ENCODE measurements around the gene KCNQ4. TPM values are rescaled to one million over a fixed set of nuclear protein-coding genes. Genes with fewer than 3 reads are reported as not detected.
A peak's percentile ranks its signal among the peaks of the same experiment; 100 is the strongest.

Gene KCNQ4
- polyA plus RNA-seq, 1 donor = 2.2 TPM

DNA sequence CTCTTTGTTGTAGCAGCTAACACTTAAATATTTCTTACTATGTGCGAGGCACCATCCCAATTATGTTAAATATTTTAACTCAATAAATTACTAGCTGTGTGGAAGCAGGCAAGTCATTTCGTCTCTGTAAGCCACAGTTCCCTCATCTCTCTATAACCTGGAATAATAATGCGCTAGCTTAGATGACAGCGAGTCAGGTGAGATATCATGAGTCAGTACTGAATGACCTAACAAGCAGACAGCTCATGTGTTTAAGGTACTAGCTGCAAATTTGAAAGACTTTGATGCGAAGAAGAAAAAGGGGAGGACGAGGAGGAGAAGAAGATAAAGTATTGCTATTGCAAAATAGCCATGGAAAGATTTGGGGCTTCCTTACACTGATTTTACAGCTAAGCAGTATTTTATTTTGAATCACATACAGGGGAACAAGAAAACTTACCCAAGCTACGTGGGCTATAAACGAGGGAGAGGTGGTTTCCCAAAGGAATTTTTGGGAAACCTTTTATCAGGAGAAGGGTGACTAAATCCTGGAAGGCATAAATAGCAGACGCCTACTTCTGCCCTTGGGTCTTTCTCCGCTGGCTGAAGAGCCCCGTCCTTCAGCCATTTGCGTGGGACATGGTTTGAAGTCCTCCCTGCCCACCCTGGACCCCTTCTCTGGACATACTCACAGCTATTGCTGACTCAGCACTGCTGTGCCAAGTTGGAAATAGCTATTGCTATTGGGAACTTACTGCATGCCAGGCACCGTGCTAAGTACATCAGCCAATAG is 69.7 kb downstream of the KCNQ4 start:
- 84% methylated on average over 5 of the region's 13 CpGs for WGBS (ENCODE audit: insufficient coverage, low lambda C conversion rate)
- H3K9me3 ChIP-seq (ENCODE audit: control insufficient read depth, low read depth, low read length) = no peaks in the 10 kb centered on the region

DNA sequence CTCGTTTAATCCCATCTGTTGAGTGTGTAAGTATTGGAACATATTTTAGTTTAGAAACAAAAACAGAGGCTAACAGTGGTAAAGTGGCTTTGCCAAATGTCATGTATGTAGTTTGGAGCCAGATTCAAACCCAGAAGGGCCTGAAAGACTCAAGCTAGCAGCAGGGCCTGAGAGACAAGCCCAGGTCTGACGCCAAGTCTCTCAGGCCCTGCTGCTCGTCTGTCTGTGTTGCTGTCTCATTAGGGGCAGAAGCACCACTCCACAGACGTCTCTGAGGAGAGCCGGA is 70.2 kb downstream of the KCNQ4 start:
- no peak for DNase-seq
- Histone ChIP-seq H3K9me3 (ENCODE audit: control insufficient read depth, low read depth, low read length) (no peaks in the 10 kb centered on the region), H3K4me3 (ENCODE audit: low read length) (no peak overlapping the region), H3K27ac (ENCODE audit: low read length) (no peak overlapping the region), H3K36me3 (ENCODE audit: control insufficient read depth, insufficient read depth, low read length) (no peaks in the 10 kb centered on the region), H3K27me3 (ENCODE audit: control insufficient read depth, insufficient read depth, low read length) (peaks cover 4% of the 10 kb centered on the region), H3K4me1 (ENCODE audit: control insufficient read depth, insufficient read depth, low read length) (no peaks in the 10 kb centered on the region)
- WGBS (ENCODE audit: insufficient coverage, low lambda C conversion rate) = no CpG with 5 or more reads among the region's 5 CpGs

More for the DNA sequence above, 69.7 kb downstream of the KCNQ4 start:
- Histone ChIP-seq H3K4me3 (ENCODE audit: low read length) (no peak overlapping the region), H3K27me3 (ENCODE audit: control insufficient read depth, insufficient read depth, low read length) (peaks cover 3% of the 10 kb centered on the region), H3K4me1 (ENCODE audit: control insufficient read depth, insufficient read depth, low read length) (no peaks in the 10 kb centered on the region), H3K36me3 (ENCODE audit: control insufficient read depth, insufficient read depth, low read length) (no peaks in the 10 kb centered on the region), H3K27ac (ENCODE audit: low read length) (no peak overlapping the region)
- DNase-seq = no peak

DNA sequence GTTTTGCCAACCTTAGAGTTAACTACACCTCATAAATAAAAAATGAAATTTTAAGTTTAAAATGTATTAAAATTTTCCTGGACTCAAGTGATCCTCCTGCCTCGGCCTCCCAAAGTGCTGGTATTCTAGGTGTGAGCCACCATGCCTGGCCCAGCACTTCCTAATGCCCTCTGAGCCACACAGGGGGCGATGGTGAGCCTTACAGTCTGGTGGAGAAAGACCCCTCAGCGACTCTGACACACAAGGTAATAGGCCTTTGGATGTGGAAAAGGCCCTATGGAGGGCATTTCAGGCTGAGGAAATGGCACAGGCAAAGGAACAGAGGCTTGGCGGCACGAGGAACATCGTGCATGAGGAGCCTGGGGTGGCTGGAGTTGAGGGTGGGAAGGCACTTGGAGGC is 71.9 kb downstream of the KCNQ4 start:
- no peaks in the 10 kb centered on the region for H3K36me3 ChIP-seq (ENCODE audit: control insufficient read depth, insufficient read depth, low read length)
- peaks cover 2% of the 10 kb centered on the region for H3K4me1 ChIP-seq (ENCODE audit: control insufficient read depth, insufficient read depth, low read length)
- H3K9me3 ChIP-seq (ENCODE audit: control insufficient read depth, low read depth, low read length) = no peaks in the 10 kb centered on the region
- no CpG with 5 or more reads among the region's 6 CpGs for WGBS (ENCODE audit: insufficient coverage, low lambda C conversion rate)
- H3K27me3 ChIP-seq (ENCODE audit: control insufficient read depth, insufficient read depth, low read length) = peaks cover 11% of the 10 kb centered on the region
- no peak overlapping the region for H3K27ac ChIP-seq (ENCODE audit: low read length)
- no peak for DNase-seq
- H3K4me3 ChIP-seq (ENCODE audit: low read length) = no peak overlapping the region

DNA sequence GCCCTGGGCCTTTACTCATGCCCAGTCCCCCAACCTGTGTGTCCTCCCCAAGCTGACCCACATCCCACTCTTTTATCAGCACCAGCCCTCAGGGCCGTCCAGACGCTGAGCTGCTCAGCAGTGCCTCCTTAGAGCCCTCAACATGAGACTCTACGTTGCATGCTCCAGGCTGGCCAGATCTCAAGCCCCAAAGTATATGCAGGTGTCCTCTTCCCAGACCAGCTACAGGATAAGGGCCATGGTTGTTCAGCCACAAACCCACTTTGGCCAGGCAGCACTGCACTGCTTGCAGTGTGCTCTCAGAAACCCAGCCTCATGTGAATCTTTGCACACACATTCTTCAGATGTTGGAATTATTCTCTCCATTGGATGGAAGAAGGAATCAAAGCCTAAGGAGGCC is 72.5 kb downstream of the KCNQ4 start:
- no peak overlapping the region for H3K27ac ChIP-seq (ENCODE audit: low read length)
- no peak for DNase-seq
- no CpG with 5 or more reads among the region's 3 CpGs for WGBS (ENCODE audit: insufficient coverage, low lambda C conversion rate)
- H3K9me3 ChIP-seq (ENCODE audit: control insufficient read depth, low read depth, low read length) = no peaks in the 10 kb centered on the region
- H3K4me3 ChIP-seq (ENCODE audit: low read length) = no peak overlapping the region
- H3K36me3 ChIP-seq (ENCODE audit: control insufficient read depth, insufficient read depth, low read length) = no peaks in the 10 kb centered on the region
- peaks cover 8% of the 10 kb centered on the region for H3K4me1 ChIP-seq (ENCODE audit: control insufficient read depth, insufficient read depth, low read length)
- H3K27me3 ChIP-seq (ENCODE audit: control insufficient read depth, insufficient read depth, low read length) = peaks cover 13% of the 10 kb centered on the region

DNA sequence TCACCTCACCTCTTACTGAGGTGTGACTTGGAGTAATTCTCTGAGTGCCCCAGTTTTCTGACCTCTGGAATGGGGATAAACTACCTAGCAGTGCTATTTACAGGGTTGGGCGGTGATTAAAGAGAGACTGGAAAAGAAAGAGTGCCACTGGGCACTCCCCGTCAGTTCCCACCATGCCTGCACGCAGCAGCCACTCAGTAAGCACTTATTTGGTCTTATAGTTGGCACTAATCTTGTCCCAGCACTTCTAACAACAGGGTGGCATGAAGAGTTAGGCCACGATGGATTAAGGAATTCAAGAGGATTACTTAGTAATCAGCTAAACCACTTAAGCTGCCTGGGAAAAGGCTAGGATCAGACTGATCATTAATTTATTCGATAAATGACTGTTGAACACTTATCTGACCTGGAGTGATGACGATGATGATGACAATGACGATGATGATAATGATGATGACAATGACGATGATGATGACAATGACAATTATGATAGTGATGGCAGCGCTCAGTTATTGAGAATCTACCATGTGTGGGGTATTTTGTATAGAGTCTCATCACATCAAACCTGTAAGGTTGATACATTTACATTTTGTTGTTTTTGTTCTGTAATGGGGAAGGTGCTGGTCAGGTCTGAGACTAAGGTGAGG is 73.2 kb downstream of the KCNQ4 start:
- peaks cover 13% of the 10 kb centered on the region for H3K27me3 ChIP-seq (ENCODE audit: control insufficient read depth, insufficient read depth, low read length)
- peaks cover 9% of the 10 kb centered on the region for H3K4me1 ChIP-seq (ENCODE audit: control insufficient read depth, insufficient read depth, low read length)
- no peak overlapping the region for H3K27ac ChIP-seq (ENCODE audit: low read length)
- H3K9me3 ChIP-seq (ENCODE audit: control insufficient read depth, low read depth, low read length) = no peaks in the 10 kb centered on the region
- DNase-seq = no peak
- H3K4me3 ChIP-seq (ENCODE audit: low read length) = no peak overlapping the region
- WGBS (ENCODE audit: insufficient coverage, low lambda C conversion rate) = 100% methylated on average over 1 of the region's 9 CpGs
- no peaks in the 10 kb centered on the region for H3K36me3 ChIP-seq (ENCODE audit: control insufficient read depth, insufficient read depth, low read length)

DNA sequence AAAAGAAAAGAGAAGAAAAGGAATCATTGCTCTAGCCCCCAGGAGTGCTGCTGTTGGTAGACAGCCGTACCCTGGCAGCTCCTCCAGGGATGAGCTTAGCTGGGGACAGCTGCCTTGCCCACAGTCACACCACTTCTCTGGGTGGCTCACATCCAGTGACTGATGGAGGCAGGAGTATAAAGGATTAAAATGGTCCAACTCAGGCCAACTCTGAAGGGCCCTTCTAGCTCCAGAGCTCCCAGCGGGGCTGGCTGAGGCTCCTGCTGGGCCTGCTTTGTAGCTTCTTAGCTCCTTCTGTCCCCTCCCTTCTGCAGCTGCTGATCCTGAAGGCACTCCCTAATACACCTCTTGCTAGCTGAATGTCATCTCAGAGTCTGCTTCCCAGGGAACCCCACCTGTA is 74.2 kb downstream of the KCNQ4 start:
- H3K4me1 ChIP-seq (ENCODE audit: control insufficient read depth, insufficient read depth, low read length) = peaks cover 11% of the 10 kb centered on the region
- no peak overlapping the region for H3K4me3 ChIP-seq (ENCODE audit: low read length)
- H3K36me3 ChIP-seq (ENCODE audit: control insufficient read depth, insufficient read depth, low read length) = no peaks in the 10 kb centered on the region
- DNase-seq = no peak
- H3K27ac ChIP-seq (ENCODE audit: low read length) = no peak overlapping the region
- H3K27me3 ChIP-seq (ENCODE audit: control insufficient read depth, insufficient read depth, low read length) = peaks cover 13% of the 10 kb centered on the region
- WGBS (ENCODE audit: insufficient coverage, low lambda C conversion rate) = no CpG with 5 or more reads among the region's 2 CpGs
- H3K9me3 ChIP-seq (ENCODE audit: control insufficient read depth, low read depth, low read length) = no peaks in the 10 kb centered on the region

DNA sequence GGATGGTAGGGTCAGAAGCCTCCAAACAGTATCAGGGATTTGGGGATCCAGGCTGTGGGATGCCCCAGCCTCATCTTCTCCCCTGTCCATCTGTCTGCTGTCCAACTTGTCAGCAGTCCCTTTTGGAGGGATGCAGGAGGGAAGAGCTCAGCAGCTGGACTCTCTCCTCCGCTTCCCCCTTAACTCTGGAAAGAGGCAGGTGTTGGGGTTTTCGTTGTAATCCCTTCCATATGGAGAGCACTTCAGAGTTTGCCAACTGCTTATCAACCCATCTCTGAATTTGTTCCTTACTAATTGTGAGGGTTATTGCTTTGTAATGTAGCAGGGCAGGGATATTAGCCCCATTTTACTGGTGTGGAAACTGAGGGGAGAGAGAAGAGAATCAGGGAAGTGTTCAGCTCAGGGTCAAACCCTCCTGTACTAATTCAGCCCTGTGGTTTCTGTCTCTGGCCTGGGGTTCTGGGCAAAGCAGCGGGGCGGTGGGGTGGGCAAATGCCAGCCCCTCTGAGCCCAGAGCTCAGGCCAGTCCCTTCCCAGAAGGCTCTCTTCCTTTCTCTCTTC is 75.3 kb downstream of the KCNQ4 start:
- peaks cover 13% of the 10 kb centered on the region for H3K27me3 ChIP-seq (ENCODE audit: control insufficient read depth, insufficient read depth, low read length)
- no peak overlapping the region for H3K4me3 ChIP-seq (ENCODE audit: low read length)
- no CpG with 5 or more reads among the region's 4 CpGs for WGBS (ENCODE audit: insufficient coverage, low lambda C conversion rate)
- no peaks in the 10 kb centered on the region for H3K36me3 ChIP-seq (ENCODE audit: control insufficient read depth, insufficient read depth, low read length)
- peaks cover 17% of the 10 kb centered on the region for H3K4me1 ChIP-seq (ENCODE audit: control insufficient read depth, insufficient read depth, low read length)
- no peak overlapping the region for H3K27ac ChIP-seq (ENCODE audit: low read length)
- no peaks in the 10 kb centered on the region for H3K9me3 ChIP-seq (ENCODE audit: control insufficient read depth, low read depth, low read length)
- no peak for DNase-seq

DNA sequence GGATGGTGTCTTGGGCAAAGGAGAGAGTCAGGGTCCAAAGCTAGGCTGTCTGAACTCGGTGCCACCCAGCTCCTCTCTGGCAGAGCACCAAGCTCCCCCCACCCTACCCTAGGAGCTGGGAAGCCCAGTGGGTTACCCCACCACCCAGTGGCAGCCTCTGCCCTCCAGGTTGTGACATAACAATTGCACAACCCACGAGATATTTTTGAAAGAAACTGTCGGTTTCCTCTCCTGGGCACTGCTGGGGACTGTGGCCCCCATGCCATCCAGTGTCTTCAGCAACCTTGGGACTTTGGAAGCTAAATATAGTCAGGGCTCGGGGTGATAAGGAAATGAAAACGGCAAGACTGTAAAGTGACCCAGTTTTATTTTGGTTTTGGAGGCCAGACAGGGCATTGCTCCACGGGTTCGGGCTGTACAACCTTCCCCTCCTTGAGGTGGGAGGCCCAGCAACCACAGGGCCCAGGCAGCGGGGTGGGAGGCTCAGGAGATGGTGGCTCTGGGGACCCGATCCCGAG is 77.2 kb downstream of the KCNQ4 start:
- Histone ChIP-seq H3K27ac (ENCODE audit: low read length) (no peak overlapping the region), H3K4me3 (ENCODE audit: low read length) (peak overlapping the region; percentile 44), H3K36me3 (ENCODE audit: control insufficient read depth, insufficient read depth, low read length) (no peaks in the 10 kb centered on the region), H3K4me1 (ENCODE audit: control insufficient read depth, insufficient read depth, low read length) (peaks cover 20% of the 10 kb centered on the region), H3K27me3 (ENCODE audit: control insufficient read depth, insufficient read depth, low read length) (peaks cover 13% of the 10 kb centered on the region), H3K9me3 (ENCODE audit: control insufficient read depth, low read depth, low read length) (no peaks in the 10 kb centered on the region)
- no CpG with 5 or more reads among the region's 10 CpGs for WGBS (ENCODE audit: insufficient coverage, low lambda C conversion rate)
- DNase-seq = peak in 1 of 2 donors; percentile 73

DNA sequence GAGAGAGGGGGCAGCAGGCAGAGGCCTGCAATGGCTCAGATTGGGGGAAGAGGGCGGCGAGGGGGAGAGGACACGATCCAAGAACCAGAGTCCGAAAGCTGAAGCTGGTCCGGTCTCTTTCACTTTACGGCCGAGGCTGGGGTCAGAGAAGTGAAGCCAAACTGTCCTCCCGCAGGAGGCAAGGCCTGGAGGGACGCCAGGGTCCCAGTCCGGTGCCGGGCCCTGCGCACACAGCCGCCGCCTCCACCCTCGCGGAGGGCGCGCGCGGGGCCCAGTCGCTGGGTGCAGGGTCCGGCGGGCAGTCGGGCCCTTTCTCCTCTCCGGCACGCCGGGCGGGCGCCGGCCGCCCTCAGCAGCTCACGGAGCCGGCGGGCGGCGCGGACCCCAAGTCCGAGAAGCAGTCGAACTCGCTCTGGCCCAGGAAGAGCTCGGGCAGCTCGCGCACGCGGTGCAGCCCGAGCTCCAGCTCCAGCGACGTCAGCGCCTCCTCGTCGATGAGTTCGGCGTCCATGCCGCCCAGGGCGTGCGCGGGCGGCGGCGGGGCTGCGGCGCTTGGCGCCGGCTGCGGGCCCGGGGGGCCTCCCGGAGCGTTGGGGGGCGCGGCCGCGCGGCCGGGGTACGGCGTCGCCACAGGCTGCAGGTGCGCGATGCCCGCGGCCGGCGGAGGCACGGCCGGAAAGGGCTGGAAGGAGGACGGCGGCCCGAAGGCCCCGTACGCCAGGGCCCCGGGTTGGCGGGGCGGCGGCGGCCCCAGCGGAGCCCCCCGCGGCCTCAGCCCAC is 77.8 kb downstream of the KCNQ4 start:
- peak in 1 of 2 donors; percentile 73 for DNase-seq
- peaks cover 13% of the 10 kb centered on the region for H3K27me3 ChIP-seq (ENCODE audit: control insufficient read depth, insufficient read depth, low read length)
- H3K4me3 ChIP-seq (ENCODE audit: low read length) = peak overlapping the region; percentile 44
- no CpG with 5 or more reads among the region's 98 CpGs for WGBS (ENCODE audit: insufficient coverage, low lambda C conversion rate)
- no peaks in the 10 kb centered on the region for H3K36me3 ChIP-seq (ENCODE audit: control insufficient read depth, insufficient read depth, low read length)
- H3K27ac ChIP-seq (ENCODE audit: low read length) = no peak overlapping the region
- no peaks in the 10 kb centered on the region for H3K9me3 ChIP-seq (ENCODE audit: control insufficient read depth, low read depth, low read length)
- peaks cover 22% of the 10 kb centered on the region for H3K4me1 ChIP-seq (ENCODE audit: control insufficient read depth, insufficient read depth, low read length)

Data from large intestine (tissue), 3 donors.